Spinal cord (tissue), 10 donors: ENCODE results near the gene SPG21. TPM values are rescaled to one million over a fixed set of nuclear protein-coding genes. Genes with fewer than 3 reads are reported as not detected.

Experiments used
- DNase-seq, 6 donors: peaks; one replicate each; pipeline versions ENCODE4 v3.0.0 to v3.0.0-alpha.2; 2013 to 2015; ENCODE audit warnings: low spot score in 6 of 6, low read depth in 4 of 6
- H3K27ac ChIP-seq: one replicate; pipeline ENCODE4 v1.5.1; 2013; ENCODE audit warnings: low read depth, low read length, control low read depth
- H3K27me3 ChIP-seq: one replicate; pipeline ENCODE4 v1.6.1; 2013; ENCODE audit warnings: low read length; ENCODE audit not compliant: control insufficient read depth, insufficient read depth
- H3K36me3 ChIP-seq: one replicate; pipeline ENCODE4 v1.6.1; 2013; ENCODE audit warnings: low read length; ENCODE audit not compliant: control insufficient read depth, insufficient read depth
- H3K4me1 ChIP-seq: one replicate; pipeline ENCODE4 v1.6.1; 2013; ENCODE audit warnings: low read length; ENCODE audit not compliant: control insufficient read depth, insufficient read depth
- H3K4me3 ChIP-seq: one replicate; pipeline ENCODE4 v1.5.1; 2013; ENCODE audit warnings: low read depth, low read length, control low read depth
- H3K9me3 ChIP-seq: one replicate; pipeline ENCODE4 v1.6.1; 2013; ENCODE audit warnings: low read length; ENCODE audit not compliant: control insufficient read depth, insufficient read depth
- WGBS: methylation state at CpG from one replicate; pipeline ENCODE4 v1.1.5; 2013; ENCODE audit warnings: missing lambda C conversion rate; ENCODE audit not compliant: insufficient coverage; 5-methylcytosine and 5-hydroxymethylcytosine counted together
- polyA plus RNA-seq, 2 donors: library from polyadenylated mRNA; unstranded; fragments of 120-200 nt; gene quantifications; one replicate each; pipeline ENCODE4 v1.2.1, GENCODE V29; 2013; ENCODE audit not compliant: insufficient read length in 2 of 2
- total RNA-seq, 2 donors: library from RNA; depleted of rRNA in 1 of 2; stranded (reverse); fragments of 120-200 nt in 1 of 2; fragments of >200 nt in 1 of 2; gene quantifications; one replicate each; pipeline versions ENCODE4 v1.2.3 to v1.2.4, GENCODE V29; 2013 to 2014
- donor health status: healthy.

The SPG21 gene
- total and polyA plus RNA-seq, 4 donors: 49.4 to 74.0 (median 59.8) TPM

DNA sequence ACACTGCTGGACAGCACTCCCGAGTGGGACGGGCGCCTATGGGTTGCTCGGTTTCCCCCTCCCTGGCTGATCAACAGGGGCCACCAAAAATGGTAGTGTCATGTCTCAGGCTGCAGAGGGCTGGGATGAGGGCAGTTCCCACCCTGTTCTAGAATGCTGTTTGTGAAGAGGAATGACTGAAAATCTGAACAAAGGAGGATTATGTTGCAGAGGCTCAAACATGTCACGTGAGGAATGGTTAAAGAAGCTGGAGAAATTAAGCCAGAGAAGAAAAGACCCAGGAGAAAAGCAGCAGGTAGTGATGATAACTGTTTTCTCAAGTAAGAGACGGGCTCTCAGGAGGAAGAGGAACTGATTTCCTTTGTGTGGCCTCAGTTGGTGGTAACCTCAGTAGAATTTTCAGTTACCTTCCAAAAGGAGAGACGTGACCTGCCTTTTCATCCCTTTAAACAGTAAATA lies 10.4 kb downstream of the SPG21 start:
- no peak overlapping the region for H3K4me3 ChIP-seq
- peaks cover 40% of the 10 kb centered on the region for H3K36me3 ChIP-seq
- no peaks in the 10 kb centered on the region for H3K27me3 ChIP-seq
- H3K9me3 ChIP-seq: no peaks in the 10 kb centered on the region
- WGBS: 37% methylated on average over 6 of the region's 7 CpGs
- DNase-seq: peak in 1 of 6 donors; percentile 11
- no peak overlapping the region for H3K27ac ChIP-seq
- H3K4me1 ChIP-seq: no peaks in the 10 kb centered on the region

DNA sequence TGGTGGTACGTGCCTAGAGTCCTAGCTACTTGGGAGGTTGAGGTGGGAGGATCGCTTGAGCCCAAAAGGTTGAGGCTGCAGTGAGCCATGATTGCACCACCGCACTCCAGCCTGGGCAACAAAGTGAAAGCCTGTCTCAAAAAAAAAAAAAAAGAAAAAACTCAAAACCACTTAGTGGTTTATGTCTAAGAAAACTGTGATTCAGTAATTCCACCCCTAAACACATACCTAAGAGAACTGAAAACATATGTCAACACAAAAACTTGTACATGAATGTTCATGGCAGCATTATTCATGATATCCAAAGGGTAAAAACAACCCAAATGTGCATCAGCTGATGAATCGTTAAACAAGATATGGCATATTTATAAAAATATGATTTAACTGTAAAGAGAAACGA lies 14.3 kb downstream of the SPG21 start:
- WGBS: 80% methylated on average over 1 of the region's 5 CpGs
- no peaks in the 10 kb centered on the region for H3K9me3 ChIP-seq
- no peaks in the 10 kb centered on the region for H3K27me3 ChIP-seq
- no peak overlapping the region for H3K27ac ChIP-seq
- no peaks in the 10 kb centered on the region for H3K4me1 ChIP-seq
- no peak for DNase-seq
- H3K36me3 ChIP-seq: peaks cover 62% of the 10 kb centered on the region
- H3K4me3 ChIP-seq: no peak overlapping the region

DNA sequence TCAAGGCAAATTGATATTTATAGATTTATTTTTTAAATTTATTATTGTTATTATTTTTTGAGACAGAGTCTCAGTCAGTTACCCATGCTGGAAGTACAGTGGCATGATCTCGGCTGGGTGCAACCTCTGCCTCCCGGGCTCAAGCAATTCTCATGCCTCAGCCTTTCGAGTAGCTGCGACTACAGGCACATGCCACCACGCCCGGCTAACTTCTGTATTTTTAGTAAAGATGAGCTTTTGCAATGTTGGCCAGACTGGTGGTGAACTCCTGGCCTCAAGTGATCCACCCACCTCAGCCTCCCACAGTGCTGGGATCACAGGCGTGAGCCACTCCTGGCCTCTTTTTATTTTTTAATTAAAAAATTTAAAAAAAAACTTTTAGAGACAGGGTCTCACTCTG lies 19.0 kb downstream of the SPG21 start:
- H3K36me3 ChIP-seq: peaks cover 52% of the 10 kb centered on the region
- 91% methylated on average over 4 of the region's 7 CpGs for WGBS

DNA sequence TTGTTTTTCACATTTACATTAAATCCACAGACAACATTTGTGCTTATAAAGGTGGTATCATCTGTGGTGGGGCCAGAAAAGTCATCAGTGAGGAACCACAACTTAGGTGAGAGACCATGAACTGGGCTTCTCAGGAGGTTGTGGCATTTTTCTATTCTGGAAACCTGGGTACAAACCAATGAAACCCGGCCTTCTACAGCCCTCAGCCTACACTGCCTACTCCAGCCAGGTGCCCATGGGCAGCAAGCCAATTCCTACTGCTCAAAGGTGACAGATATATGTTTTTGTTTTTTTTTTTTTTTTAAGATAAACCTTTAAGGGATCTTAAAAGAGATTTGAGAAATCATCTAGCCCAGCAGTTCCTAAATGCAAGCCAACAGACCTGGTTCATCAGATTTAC lies 20.3 kb downstream of the SPG21 start:
- no peaks in the 10 kb centered on the region for H3K9me3 ChIP-seq
- WGBS: no CpG with 5 or more reads among the region's 1 CpG
- peaks cover 51% of the 10 kb centered on the region for H3K36me3 ChIP-seq

More for the DNA sequence above, 19.0 kb downstream of the SPG21 start:
- H3K4me3 ChIP-seq: no peak overlapping the region
- H3K9me3 ChIP-seq: no peaks in the 10 kb centered on the region
- H3K4me1 ChIP-seq: no peaks in the 10 kb centered on the region
- no peaks in the 10 kb centered on the region for H3K27me3 ChIP-seq
- DNase-seq: no peak
- H3K27ac ChIP-seq: no peak overlapping the region

DNA sequence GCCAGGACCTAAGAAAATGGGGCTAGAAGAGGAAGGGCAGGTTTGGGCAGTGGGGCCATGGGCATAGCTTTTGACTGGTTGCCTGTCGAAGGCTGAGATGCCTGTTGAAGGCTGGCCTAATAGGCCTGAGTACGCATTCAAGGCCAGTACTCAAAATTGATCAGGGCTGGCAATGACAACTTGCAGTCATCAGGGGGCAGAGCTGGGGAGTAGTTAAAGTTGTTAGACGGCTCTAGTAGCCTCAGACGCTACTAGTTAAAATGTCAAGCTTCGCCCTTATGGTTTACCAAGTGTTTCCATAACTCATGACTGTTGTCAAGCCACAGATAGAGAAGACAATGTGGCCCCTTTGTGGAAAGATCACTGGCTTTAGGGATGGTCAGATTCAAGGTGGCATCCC lies 28.7 kb downstream of the SPG21 start:
- no peak for DNase-seq
- WGBS: 92% methylated on average over 5 of the region's 5 CpGs
- Histone ChIP-seq H3K36me3 (peaks cover 59% of the 10 kb centered on the region), H3K27me3 (no peaks in the 10 kb centered on the region), H3K4me3 (no peak overlapping the region), H3K4me1 (no peaks in the 10 kb centered on the region), H3K9me3 (no peaks in the 10 kb centered on the region), H3K27ac (no peak overlapping the region)

More for the DNA sequence above, 20.3 kb downstream of the SPG21 start:
- H3K27ac ChIP-seq: no peak overlapping the region
- H3K4me3 ChIP-seq: no peak overlapping the region
- H3K4me1 ChIP-seq: no peaks in the 10 kb centered on the region
- no peak for DNase-seq
- H3K27me3 ChIP-seq: no peaks in the 10 kb centered on the region

DNA sequence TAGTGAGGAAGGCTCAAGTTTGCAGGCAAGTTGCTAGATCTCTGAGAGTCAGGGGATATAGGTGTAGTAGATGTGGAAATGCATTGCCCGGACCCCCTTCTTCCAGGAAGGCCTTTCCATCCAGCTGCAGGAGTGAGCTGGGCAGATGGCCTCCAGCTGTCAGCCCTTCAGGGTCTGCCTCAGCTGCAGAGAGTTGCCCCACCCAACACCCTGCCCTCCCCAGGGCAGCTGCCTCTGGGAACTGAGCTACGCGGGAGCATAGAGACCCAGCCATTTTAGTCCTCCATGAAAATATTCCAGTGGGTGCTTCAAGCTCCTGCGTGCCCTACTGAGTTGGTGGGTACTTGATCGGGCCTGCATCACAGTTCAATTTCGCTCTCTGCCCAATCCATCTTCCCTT lies 29.6 kb downstream of the SPG21 start:
- DNase-seq: no peak
- no peaks in the 10 kb centered on the region for H3K4me1 ChIP-seq
- H3K36me3 ChIP-seq: peaks cover 62% of the 10 kb centered on the region
- no peaks in the 10 kb centered on the region for H3K9me3 ChIP-seq
- WGBS: 100% methylated on average over 5 of the region's 6 CpGs
- no peak overlapping the region for H3K27ac ChIP-seq
- H3K27me3 ChIP-seq: no peaks in the 10 kb centered on the region
- no peak overlapping the region for H3K4me3 ChIP-seq

DNA sequence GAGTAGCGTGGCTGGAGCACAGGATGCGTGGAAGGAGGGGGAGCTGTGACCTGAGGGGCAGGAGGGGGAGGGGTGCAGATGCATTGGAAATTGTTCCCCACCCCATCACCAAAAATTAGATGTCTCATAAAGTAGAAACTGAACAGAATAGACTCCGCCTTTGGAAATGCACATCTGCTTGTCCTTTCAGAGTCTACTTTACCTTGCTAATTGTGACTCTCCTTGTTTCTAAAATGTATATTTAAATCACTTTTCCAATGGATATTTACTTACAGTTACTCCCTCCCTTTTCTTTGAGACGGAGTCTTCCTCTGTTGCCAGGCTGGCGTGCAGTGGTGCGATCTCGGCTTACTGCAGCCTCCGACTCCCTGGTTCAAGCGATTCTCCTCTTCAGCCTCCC lies 30.6 kb downstream of the SPG21 start:
- DNase-seq: no peak
- H3K4me3 ChIP-seq: no peak overlapping the region
- H3K9me3 ChIP-seq: no peaks in the 10 kb centered on the region
- peaks cover 56% of the 10 kb centered on the region for H3K36me3 ChIP-seq
- 90% methylated on average over 5 of the region's 9 CpGs for WGBS
- no peak overlapping the region for H3K27ac ChIP-seq
- H3K4me1 ChIP-seq: no peaks in the 10 kb centered on the region
- no peaks in the 10 kb centered on the region for H3K27me3 ChIP-seq

DNA sequence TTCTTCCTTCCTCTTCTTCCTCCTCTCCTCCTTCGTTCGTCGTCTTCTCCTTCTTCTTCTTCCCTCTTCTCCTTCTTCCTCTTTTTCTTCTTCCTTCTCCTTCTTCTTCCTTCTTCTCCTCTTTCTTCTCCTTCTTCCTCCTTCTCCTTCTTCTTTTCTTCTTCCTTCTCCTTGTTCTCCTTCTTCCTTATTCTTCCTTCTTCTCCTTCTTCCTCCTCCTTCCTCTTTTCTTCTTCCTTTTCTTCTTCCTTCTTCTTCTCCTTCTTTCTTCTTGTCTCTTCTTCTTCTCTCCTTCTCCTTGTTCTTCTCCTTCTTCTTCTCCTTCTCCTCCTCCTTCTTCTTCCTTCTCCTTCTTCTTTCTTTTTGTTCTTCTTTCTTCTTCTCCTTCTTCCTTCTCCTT lies 35.3 kb downstream of the SPG21 start:
- DNase-seq: no peak
- H3K27me3 ChIP-seq: no peaks in the 10 kb centered on the region
- H3K4me3 ChIP-seq: no peak overlapping the region
- peaks cover 29% of the 10 kb centered on the region for H3K36me3 ChIP-seq
- no peaks in the 10 kb centered on the region for H3K9me3 ChIP-seq
- no peaks in the 10 kb centered on the region for H3K4me1 ChIP-seq
- 97% methylated on average over 2 of the region's 3 CpGs for WGBS
- H3K27ac ChIP-seq: no peak overlapping the region

DNA sequence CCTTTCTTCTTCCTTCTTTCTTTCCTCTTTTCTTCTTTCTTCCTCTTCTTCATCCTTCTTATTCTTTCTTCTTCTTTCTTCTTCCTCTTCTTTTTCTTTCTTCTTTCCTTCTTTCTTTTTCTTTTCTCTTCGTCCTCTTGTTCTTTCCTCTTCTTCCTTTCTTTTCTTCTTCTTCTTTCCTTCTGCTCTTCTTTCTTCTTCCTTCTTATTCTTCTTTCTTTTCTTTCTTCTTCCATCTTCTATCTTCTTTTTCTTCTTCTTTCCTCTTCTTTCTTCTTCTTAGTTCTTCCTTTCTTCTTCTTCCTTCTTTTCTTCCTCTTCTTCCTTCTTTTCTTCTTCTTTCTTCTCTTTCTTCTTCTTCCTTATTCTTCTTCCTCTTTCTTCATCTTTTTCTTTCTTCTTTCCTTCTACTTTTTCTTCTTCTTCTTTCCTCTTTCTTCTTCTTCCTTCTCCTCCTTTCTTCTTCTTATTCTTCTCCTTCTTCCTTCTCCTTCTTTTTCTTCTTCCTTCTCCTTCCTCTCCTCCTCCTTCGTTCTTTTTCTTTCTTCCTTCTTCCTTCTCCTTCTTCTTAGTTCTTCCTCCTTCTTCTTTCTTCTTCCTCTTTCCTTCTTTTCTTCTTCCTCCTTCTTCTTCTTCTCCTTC lies 37.8 kb downstream of the SPG21 start:
- no peak for DNase-seq
- Histone ChIP-seq H3K9me3 (no peaks in the 10 kb centered on the region), H3K4me1 (no peaks in the 10 kb centered on the region), H3K27ac (no peak overlapping the region), H3K36me3 (peaks cover 23% of the 10 kb centered on the region), H3K4me3 (no peak overlapping the region), H3K27me3 (no peaks in the 10 kb centered on the region)
- 95% methylated on average over 2 of the region's 2 CpGs for WGBS

DNA sequence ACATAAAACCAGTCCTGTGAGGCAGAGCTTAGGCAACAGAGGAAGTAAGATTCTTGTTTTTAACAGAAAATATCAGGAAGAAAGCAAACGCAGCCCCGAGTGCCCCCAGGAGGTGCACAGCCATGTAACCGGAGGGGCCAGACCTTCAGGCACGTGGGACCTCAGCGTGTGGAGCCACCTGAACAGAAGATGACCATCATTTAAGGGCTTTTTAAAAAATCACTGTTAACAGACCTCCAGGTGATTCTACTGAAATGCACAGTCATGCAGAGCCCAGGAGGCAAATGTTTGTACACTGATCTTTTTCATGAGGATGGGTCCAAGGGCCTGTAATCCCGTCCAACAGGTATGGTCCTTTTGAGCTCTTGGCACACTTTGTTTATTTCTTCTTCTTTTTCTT lies 38.8 kb downstream of the SPG21 start:
- H3K36me3 ChIP-seq: peaks cover 17% of the 10 kb centered on the region
- 94% methylated on average over 6 of the region's 6 CpGs for WGBS
- no peak overlapping the region for H3K27ac ChIP-seq
- H3K9me3 ChIP-seq: no peaks in the 10 kb centered on the region
- no peak for DNase-seq
- H3K27me3 ChIP-seq: no peaks in the 10 kb centered on the region
- H3K4me1 ChIP-seq: no peaks in the 10 kb centered on the region
- H3K4me3 ChIP-seq: no peak overlapping the region
